HepG2 (cell line): Measurements from ENCODE around the gene CTDNEP1. TPM values are rescaled to one million over a fixed set of nuclear protein-coding genes. Genes with fewer than 3 reads are reported as not detected.

Experiments
- ESRRA ChIP-seq: sonication (generic); formaldehyde crosslinking; IDR thresholded peaks from 2 replicates; pipeline ENCODE4 v1.5.1; 2020; ENCODE audit warnings: mild to moderate bottlenecking, low read depth, missing genetic modification reagents
- FOXA3 ChIP-seq: IDR thresholded peaks from 2 replicates; pipeline ENCODE4 v1.6.1; 2016; ENCODE audit warnings: missing genetic modification reagents, missing compliant biosample characterization
- GABPB1 ChIP-seq: IDR thresholded peaks from 2 replicates; pipeline ENCODE4 v1.6.1; 2016; ENCODE audit warnings: mild to moderate bottlenecking, missing genetic modification reagents, moderate library complexity, missing compliant biosample characterization
- IRX3 ChIP-seq: sonication (generic); formaldehyde crosslinking; IDR thresholded peaks from 2 replicates; pipeline ENCODE4 v1.8.1; 2023; ENCODE audit warnings: mild to moderate bottlenecking, low read depth, missing genetic modification reagents, borderline replicate concordance
- MBD4 ChIP-seq: IDR thresholded peaks from 2 replicates; pipeline ENCODE4 v1.6.1; 2012; ENCODE audit warnings: low read length, inconsistent platforms, borderline replicate concordance
- MTF2 ChIP-seq: sonication (generic); formaldehyde crosslinking; IDR thresholded peaks from 2 replicates; pipeline ENCODE4 v1.5.0; 2020; ENCODE audit warnings: missing genetic modification reagents, borderline replicate concordance
- MXD4 ChIP-seq: IDR thresholded peaks from 2 replicates; pipeline ENCODE4 v1.6.1; 2016; ENCODE audit warnings: mild to moderate bottlenecking, missing biosample characterization, missing genetic modification reagents
- NCOA5 ChIP-seq: sonication (generic); formaldehyde crosslinking; IDR thresholded peaks from 2 replicates; pipeline ENCODE4 v1.4.0; 2020; ENCODE audit warnings: missing genetic modification reagents
- POLR2A ChIP-seq, 2 experiments: IDR thresholded peaks; 2 replicates each; pipeline ENCODE4 v1.6.1; 2011; ENCODE audit warnings: low read depth in 2 of 2, low read length in 2 of 2, mild to moderate bottlenecking in 1 of 2, moderate library complexity in 1 of 2; ENCODE audit not compliant: insufficient read depth in 1 of 2
- SNAI1 ChIP-seq: sonication (generic); formaldehyde crosslinking; IDR thresholded peaks from 2 replicates; pipeline ENCODE4 v1.5.0; 2020; ENCODE audit warnings: mild to moderate bottlenecking, missing genetic modification reagents, borderline replicate concordance
- TFE3 ChIP-seq: IDR thresholded peaks from 2 replicates; pipeline ENCODE4 v1.6.1; 2016
- THYN1 ChIP-seq: sonication (generic); formaldehyde crosslinking; IDR thresholded peaks from 2 replicates; pipeline ENCODE4 v1.8.1; 2023; ENCODE audit warnings: low read depth, mild to moderate bottlenecking, moderate library complexity, missing genetic modification reagents, borderline replicate concordance
- ZFP36 ChIP-seq: fragments of 150-350 bp; IDR thresholded peaks from 2 replicates; pipeline ENCODE4 v1.6.1; 2018; ENCODE audit warnings: borderline replicate concordance, low read length, low read depth; ENCODE audit not compliant: partially characterized antibody
- ZFX ChIP-seq: sonication (generic); formaldehyde crosslinking; IDR thresholded peaks from 2 replicates; pipeline ENCODE4 v1.4.0; 2020; ENCODE audit warnings: mild to moderate bottlenecking, low read depth, missing genetic modification reagents, moderate library complexity
- ZNF180 ChIP-seq: sonication (generic); formaldehyde crosslinking; IDR thresholded peaks from 2 replicates; pipeline ENCODE4 v1.4.0; 2020; ENCODE audit warnings: low read depth, missing genetic modification reagents, borderline replicate concordance
- ZNF607 ChIP-seq: sonication (generic); formaldehyde crosslinking; IDR thresholded peaks from 2 replicates; pipeline ENCODE4 v1.5.1; 2020; ENCODE audit warnings: missing genetic modification reagents, mild to moderate bottlenecking, borderline replicate concordance
- ZNF746 ChIP-seq: sonication (generic); formaldehyde crosslinking; IDR thresholded peaks from 2 replicates; pipeline ENCODE4 v1.8.0; 2022; ENCODE audit warnings: mild to moderate bottlenecking, missing genetic modification reagents
- ZNF749 ChIP-seq: sonication (generic); formaldehyde crosslinking; IDR thresholded peaks from 2 replicates; pipeline ENCODE4 v1.8.0; 2022; ENCODE audit warnings: mild to moderate bottlenecking, missing genetic modification reagents, moderate library complexity, borderline replicate concordance
- polyA plus RNA-seq, 8 experiments: library from polyadenylated mRNA; depleted of rRNA in 3 of 8; stranded (reverse) in 7 of 8; unstranded in 1 of 8; fragments of >200 nt; fragmentation: Illumina TruSeq in 4 of 8; extraction: Trizol in 4 of 8; gene quantifications; 2 replicates each; pipeline versions ENCODE4 v1.2.1 to v1.2.3, GENCODE V29; 2011 to 2016; ENCODE audit warnings: low read depth in 4 of 8, missing spikeins in 1 of 8, mixed read lengths in 1 of 8; ENCODE audit not compliant: insufficient read depth in 1 of 8
- total RNA-seq, 5 experiments: library from RNA; depleted of rRNA; stranded (reverse); fragments of >200 nt; fragmentation: Illumina TruSeq; extraction: Trizol; gene quantifications; 2 replicates each; pipeline ENCODE4 v1.2.3, GENCODE V29; 2016; ENCODE audit warnings: low read depth in 1 of 5
- TF ChIP-seq, protein P1 (sequence below): sonication (generic); formaldehyde crosslinking; IDR thresholded peaks from 2 replicates; pipeline ENCODE4 v1.4.0; 2020; ENCODE audit warnings: missing genetic modification reagents
- TF ChIP-seq, protein P2 (sequence below): sonication (generic); formaldehyde crosslinking; IDR thresholded peaks from 2 replicates; pipeline ENCODE4 v1.5.1; 2020; ENCODE audit warnings: missing genetic modification reagents, mild to moderate bottlenecking, borderline replicate concordance

The CTDNEP1 gene
- total and polyA plus RNA-seq, 2 of the 13 experiments (the other 11 are each of a cell fraction or from before 2014, with no cell fraction given), result 19.8 to 118 TPM

GRCh38 chr17:7234083-7234951 lies 17.2 kb downstream of the CTDNEP1 start, which contains the start of gene DVL2 (continued):
- TF ChIP-seq, protein P1, sequence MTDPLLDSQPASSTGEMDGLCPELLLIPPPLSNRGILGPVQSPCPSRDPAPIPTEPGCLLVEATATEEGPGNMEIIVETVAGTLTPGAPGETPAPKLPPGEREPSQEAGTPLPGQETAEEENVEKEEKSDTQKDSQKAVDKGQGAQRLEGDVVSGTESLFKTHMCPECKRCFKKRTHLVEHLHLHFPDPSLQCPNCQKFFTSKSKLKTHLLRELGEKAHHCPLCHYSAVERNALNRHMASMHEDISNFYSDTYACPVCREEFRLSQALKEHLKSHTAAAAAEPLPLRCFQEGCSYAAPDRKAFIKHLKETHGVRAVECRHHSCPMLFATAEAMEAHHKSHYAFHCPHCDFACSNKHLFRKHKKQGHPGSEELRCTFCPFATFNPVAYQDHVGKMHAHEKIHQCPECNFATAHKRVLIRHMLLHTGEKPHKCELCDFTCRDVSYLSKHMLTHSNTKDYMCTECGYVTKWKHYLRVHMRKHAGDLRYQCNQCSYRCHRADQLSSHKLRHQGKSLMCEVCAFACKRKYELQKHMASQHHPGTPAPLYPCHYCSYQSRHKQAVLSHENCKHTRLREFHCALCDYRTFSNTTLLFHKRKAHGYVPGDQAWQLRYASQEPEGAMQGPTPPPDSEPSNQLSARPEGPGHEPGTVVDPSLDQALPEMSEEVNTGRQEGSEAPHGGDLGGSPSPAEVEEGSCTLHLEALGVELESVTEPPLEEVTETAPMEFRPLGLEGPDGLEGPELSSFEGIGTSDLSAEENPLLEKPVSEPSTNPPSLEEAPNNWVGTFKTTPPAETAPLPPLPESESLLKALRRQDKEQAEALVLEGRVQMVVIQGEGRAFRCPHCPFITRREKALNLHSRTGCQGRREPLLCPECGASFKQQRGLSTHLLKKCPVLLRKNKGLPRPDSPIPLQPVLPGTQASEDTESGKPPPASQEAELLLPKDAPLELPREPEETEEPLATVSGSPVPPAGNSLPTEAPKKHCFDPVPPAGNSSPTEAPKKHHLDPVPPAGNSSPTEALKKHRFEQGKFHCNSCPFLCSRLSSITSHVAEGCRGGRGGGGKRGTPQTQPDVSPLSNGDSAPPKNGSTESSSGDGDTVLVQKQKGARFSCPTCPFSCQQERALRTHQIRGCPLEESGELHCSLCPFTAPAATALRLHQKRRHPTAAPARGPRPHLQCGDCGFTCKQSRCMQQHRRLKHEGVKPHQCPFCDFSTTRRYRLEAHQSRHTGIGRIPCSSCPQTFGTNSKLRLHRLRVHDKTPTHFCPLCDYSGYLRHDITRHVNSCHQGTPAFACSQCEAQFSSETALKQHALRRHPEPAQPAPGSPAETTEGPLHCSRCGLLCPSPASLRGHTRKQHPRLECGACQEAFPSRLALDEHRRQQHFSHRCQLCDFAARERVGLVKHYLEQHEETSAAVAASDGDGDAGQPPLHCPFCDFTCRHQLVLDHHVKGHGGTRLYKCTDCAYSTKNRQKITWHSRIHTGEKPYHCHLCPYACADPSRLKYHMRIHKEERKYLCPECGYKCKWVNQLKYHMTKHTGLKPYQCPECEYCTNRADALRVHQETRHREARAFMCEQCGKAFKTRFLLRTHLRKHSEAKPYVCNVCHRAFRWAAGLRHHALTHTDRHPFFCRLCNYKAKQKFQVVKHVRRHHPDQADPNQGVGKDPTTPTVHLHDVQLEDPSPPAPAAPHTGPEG (CRISPR knock-in tag), result peak; percentile 73; the same call in 1 of the 2 replicates
- TF ChIP-seq SNAI1 (CRISPR knock-in tag), result no peak
- peak; percentile 57; the same call in 1 of the 2 replicates for TF ChIP-seq ZNF180
- TF ChIP-seq ZFP36, result no peak
- TF ChIP-seq POLR2A (IDR thresholded peaks at IDR 0.05; ENCODE audit: insufficient read depth in 1 of 2, low read depth in 2 of 2, low read length in 2 of 2), result peak; percentile 45 to 93; a peak in 3 of 4 replicates
- peak; percentile 92 for TF ChIP-seq MXD4 (CRISPR knock-in tag)
- no peak for TF ChIP-seq ESRRA (CRISPR knock-in tag)
- peak; percentile 93 for TF ChIP-seq ZNF607 (CRISPR knock-in tag)
- TF ChIP-seq FOXA3 (CRISPR knock-in tag), result peak; percentile 55; the same call in 1 of the 2 replicates
- no peak for TF ChIP-seq NCOA5 (CRISPR knock-in tag)
- TF ChIP-seq ZNF749 (CRISPR knock-in tag), result no peak
- peak; percentile 71; the same call in 1 of the 2 replicates for TF ChIP-seq THYN1
- no peak for TF ChIP-seq MBD4
- TF ChIP-seq ZFX (CRISPR knock-in tag), result peak; percentile 63; the same call in 1 of the 2 replicates
- TF ChIP-seq MTF2, result no peak
- peak; percentile 99 for TF ChIP-seq TFE3 (CRISPR knock-in tag)
- peak; percentile 61; the same call in 1 of the 2 replicates for TF ChIP-seq ZNF746
- TF ChIP-seq GABPB1, result peak; percentile 83
- TF ChIP-seq, protein P2, sequence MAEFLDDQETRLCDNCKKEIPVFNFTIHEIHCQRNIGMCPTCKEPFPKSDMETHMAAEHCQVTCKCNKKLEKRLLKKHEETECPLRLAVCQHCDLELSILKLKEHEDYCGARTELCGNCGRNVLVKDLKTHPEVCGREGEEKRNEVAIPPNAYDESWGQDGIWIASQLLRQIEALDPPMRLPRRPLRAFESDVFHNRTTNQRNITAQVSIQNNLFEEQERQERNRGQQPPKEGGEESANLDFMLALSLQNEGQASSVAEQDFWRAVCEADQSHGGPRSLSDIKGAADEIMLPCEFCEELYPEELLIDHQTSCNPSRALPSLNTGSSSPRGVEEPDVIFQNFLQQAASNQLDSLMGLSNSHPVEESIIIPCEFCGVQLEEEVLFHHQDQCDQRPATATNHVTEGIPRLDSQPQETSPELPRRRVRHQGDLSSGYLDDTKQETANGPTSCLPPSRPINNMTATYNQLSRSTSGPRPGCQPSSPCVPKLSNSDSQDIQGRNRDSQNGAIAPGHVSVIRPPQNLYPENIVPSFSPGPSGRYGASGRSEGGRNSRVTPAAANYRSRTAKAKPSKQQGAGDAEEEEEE (CRISPR knock-in tag), result no peak
- no peak; the same call in 1 of the 2 replicates for TF ChIP-seq IRX3
